Fibroblast of gingiva (primary cell): ENCODE results near the gene REV1.
"Not testable (repeated sequence)": the region's sequence is repeated elsewhere in the genome, so short reads cannot be mapped to it uniquely, and the experiment has no call there.

ENCODE experiments used
- DNase-seq: peaks from one replicate; pipeline ENCODE4 v3.0.0-alpha.2; 2011; ENCODE audit warnings: low read depth

The REV1 gene

GRCh38 chr2:99485824-99486223, 4.0 kb downstream of the REV1 start:
- DNase-seq, result no peak

GRCh38 chr2:99485411-99485810, 4.4 kb downstream of the REV1 start:
- no peak for DNase-seq

DNA sequence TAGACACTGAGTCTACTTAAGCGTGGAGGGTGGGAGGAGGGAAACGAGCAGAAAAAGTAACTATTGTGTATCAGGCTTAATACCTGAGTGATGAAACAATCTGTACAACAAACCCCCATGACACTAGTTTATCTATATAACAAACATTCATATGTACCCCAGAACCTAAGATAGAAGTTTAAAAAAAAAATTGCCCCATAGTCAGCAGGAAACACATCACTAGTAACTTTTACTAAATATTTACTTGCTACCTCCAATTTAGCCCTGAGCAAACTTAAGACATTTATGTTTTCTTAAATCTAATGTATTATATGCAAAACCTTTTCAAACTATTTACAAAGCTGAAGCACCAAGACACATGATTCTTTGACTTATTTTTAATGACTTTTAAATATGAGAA, 5.6 kb downstream of the REV1 start:
- no peak for DNase-seq

- DNase-seq, result peak; percentile 5
Measured at GRCh38 chr2:99481941-99482340, 7.9 kb downstream of the REV1 start.

- DNase-seq, result no peak
Measured at GRCh38 chr2:99481527-99481926, 8.3 kb downstream of the REV1 start.

- no peak for DNase-seq
Measured at GRCh38 chr2:99480390-99480789, 9.4 kb downstream of the REV1 start.

DNA sequence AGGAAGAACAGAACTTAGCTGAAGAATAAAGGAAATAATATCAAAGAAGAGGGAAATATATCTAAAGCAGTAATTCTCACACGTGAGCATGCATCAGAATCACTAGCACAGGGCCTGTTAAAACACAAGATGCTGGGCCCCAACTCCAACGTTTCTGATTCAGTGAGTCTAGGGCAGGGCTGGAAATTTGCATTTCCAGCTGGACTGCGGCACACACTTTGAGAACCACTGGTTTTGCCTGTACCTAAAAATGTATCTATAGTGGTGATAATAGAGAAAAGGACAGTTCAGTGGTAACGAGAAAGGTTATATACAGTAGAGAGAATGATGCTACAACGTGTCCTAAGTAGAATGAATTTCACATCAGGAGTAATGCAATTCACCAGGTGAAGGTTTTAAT, 11.2 kb downstream of the REV1 start:
- no peak for DNase-seq

DNA sequence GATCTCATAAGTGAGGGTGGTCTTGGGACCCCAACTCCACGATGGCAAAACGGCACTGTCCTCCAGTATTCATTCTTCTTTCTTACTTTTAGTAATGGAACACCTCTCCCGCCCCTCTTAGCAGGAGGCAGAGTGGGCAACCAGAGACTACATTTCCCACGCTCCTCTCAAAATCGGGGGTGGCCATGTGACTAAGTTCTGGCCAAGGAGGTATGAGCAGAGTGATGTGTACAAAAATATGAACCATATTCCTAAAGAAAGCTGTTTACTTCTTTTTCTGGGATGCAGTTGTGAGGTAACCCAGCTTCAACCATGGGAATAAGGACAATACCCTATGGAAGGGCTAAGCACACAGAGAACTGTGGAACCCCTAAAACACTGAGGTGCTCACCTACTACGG, 12.8 kb downstream of the REV1 start:
- no peak for DNase-seq

DNA sequence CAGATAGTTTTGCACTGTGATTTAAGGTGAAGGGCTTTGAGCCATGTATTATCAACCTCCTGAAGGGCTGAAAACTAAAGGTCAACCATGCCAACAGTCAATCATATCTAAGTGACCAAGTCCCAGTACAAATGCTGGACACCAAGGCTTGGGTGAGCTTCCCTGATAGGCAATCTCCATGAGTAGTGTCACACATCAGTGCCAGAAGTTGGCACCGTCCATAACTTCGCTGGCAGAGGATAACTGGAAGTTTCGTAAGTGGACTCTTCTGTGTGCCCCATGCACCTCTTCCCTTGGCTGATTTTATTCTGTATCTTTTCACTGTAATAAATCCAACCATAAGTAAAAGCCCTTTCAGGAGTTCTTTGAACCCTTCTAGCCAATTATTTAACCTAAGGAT, 13.2 kb downstream of the REV1 start:
- DNase-seq, result no peak

DNA sequence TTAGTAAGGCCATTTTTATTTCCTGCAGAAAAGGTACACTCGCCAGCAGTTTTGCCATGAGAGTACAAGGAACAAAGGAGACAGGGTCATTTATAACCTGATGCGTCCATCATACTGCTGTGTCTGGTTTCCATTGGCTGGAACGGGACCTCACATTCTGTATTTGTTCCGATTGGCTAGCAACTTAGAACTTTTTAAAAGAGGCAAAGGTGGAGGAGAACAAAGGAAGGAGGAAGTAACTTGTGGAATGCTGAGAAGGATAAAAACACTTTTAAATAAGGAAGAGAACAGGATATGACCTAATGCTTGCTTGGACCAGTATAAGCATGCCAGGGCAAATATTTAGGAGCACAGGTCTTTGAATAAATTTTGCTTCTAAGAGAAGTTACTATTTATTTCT, 14.7 kb downstream of the REV1 start:
- DNase-seq, result not testable (repeated sequence)

DNA sequence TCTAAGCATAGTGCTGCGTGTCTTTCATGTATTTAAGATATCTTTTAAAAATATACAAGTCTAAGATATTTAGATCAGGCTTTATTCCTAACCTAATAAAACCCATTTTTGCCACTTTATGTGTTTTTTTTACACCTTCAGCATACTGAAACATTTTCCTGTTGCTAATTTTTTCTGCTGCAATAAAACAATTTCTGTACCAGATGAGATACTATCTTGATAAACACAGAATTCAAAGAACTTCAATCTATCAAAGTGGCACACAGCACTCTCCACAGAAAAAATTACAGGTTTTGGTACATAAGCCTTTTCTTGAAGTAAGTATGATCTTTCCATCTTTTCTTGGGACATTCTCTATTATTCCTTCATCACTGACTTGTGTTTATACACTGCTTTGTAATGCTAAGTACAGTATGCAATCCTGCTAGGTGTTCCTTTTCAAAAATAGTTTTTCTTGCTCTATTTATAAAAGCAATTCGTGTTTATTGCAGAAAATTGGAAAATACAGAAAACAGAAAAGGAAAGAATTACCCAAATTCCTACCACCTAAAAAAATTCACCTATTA, 16.2 kb downstream of the REV1 start:
- no peak for DNase-seq

DNA sequence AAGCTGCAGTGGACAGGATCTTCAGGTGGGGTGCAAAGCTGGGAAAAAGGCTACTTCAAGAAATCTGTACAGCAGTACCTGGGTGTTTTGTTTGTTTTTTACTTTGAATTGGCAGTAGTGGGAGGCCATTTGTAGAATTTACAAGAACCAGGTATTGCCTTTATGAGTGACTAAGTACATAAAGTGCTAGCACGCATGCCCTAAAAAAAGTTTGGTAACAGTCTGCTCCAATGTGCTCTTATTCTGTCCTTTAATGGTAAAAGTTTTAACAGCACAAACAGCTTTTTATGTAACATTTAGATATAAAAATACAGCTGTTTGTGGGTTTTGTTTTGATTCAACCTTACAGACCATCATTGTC, 17.2 kb downstream of the REV1 start:
- DNase-seq, result no peak

DNA sequence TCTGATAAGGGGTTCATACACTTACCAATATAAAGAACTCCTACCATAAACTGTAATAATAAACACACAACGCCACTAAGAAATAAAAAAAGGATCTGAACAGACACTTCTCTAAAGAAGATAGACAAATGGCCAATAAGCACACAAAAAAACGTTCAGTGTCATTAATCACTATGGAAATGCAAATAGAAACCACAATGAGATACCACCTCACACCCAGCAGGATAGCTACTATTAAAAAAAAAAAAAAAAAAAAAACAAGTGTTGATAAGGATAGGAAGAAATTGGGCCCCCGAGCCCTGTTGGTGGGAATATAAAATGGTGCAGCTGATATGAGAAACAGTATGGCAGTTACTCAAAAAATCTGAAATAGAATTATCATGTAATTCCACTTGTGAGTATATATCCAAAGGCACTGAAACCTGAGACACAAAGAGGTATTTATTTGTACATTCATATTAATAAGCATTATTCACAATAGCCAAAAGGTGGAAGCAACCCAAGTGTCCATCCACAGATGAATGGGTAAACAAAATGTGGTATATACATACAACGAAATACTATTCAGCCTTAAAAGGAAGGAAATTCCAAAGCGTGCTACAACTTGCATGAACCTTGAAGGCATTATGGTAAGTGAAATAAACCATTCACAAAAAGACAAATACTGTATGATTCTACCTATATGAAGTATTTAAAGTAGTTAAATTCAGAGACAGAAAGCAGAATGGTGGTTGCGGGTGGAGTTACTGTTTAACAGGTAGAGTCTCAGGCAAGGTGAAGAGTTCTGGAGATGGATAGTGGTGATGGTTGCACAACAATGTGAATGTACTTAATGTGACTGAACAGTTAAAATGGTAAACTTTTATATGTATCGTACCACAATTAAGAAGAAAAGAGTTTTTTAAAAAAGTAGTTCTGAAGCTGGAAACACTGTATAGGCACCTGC, 17.9 kb downstream of the REV1 start:
- no peak for DNase-seq

- DNase-seq, result no peak
Measured at GRCh38 chr2:99470957-99471356, 18.9 kb downstream of the REV1 start.

DNA sequence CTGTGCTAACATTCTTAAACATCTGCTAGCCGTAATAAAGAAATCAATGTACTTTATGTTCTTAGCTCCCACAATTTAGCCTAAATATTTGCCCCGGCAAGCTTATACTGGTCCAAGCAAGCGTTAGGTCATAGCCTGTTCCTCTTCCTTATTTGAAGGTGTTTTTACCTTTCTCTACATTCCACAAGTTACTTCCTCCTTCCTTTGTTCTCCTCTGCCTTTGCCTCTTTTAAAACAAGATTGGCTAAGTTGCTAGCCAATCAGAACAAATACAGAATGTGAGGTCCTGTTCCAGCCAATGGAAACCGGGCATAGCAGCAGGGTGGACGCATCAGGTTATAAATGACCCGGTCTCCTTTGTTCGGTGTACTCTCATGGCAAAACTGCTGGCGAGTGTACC, 19.4 kb downstream of the REV1 start:
- DNase-seq, result not testable (repeated sequence)

- no peak for DNase-seq
Measured at GRCh38 chr2:99469394-99469793, 20.4 kb downstream of the REV1 start.

GRCh38 chr2:99468155-99468554, 21.7 kb downstream of the REV1 start:
- DNase-seq, result no peak

DNA sequence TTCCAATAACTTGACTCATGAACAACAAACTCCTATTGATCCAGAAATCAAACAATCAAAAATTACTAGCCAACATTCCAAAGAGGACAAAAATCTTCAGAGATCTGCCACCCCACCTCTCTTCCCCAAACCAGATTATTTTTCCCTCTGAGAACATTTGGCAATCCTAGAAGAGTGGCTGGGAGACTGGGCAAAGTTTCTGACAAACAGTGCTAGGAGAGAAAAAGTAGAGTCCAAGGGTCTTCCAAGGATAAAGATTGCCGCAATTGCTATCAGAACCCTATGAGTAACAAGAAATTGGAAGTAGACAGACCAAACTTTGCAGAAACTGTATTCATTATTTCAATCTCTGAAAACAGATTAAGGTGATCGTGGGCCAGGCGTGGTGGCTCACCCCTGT, 22.4 kb downstream of the REV1 start:
- no peak for DNase-seq

- DNase-seq, result no peak
Measured at GRCh38 chr2:99461828-99462483, 27.9 kb downstream of the REV1 start.

GRCh38 chr2:99458529-99458928, 31.3 kb downstream of the REV1 start:
- DNase-seq, result no peak

DNA sequence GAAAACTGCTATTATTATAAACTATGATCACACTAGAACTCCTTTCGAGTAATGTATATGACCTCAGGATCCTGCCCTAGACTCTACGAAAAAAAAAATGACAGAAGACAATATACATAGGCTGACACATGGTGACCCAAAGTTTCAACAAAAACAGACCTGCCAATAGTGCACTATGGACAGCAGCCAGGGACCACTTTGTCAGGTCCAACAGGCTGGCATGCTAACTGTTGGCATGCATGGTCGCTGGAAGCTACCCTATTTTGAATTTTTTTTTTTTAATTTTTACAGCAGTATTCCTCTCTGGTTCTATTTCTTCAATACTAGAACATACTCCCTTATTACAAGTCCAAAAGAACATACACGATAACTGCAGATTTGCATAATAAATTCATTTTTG, 38.1 kb downstream of the REV1 start:
- DNase-seq, result no peak

GRCh38 chr2:99451280-99451679, 38.5 kb downstream of the REV1 start:
- DNase-seq, result no peak

GRCh38 chr2:99450199-99450598, 39.6 kb downstream of the REV1 start:
- DNase-seq, result no peak
